HepG2 (cell line): ENCODE results near the gene ATG4B. TPM values are rescaled to one million over a fixed set of nuclear protein-coding genes. Genes with fewer than 3 reads are reported as not detected.

Experiments used
- ATAD3A ChIP-seq: sonication (generic); formaldehyde crosslinking; IDR thresholded peaks from 2 replicates; pipeline ENCODE4 v1.4.0; 2020; ENCODE audit warnings: missing genetic modification reagents
- CREB1 ChIP-seq, 2 experiments: fragments of 450-650 bp in 1 of 2; IDR thresholded peaks; 2 replicates each; pipeline ENCODE4 v1.6.1; 2016 to 2017; ENCODE audit warnings: control low read depth in 1 of 2, mild to moderate bottlenecking in 1 of 2, missing compliant biosample characterization in 1 of 2, missing genetic modification characterization in 1 of 2
- DR1 ChIP-seq: sonication (generic); formaldehyde crosslinking; IDR thresholded peaks from 2 replicates; pipeline ENCODE4 v1.8.0; 2021; ENCODE audit warnings: mild to moderate bottlenecking, missing genetic modification reagents, inconsistent platforms
- FOSL2 ChIP-seq: sonication (generic); formaldehyde crosslinking; IDR thresholded peaks from 2 replicates; pipeline ENCODE4 v1.4.0; 2020; ENCODE audit warnings: missing genetic modification reagents
- KAT7 ChIP-seq: IDR thresholded peaks from 2 replicates; pipeline ENCODE4 v1.6.1; 2018; ENCODE audit warnings: borderline replicate concordance, missing compliant biosample characterization
- MEIS1 ChIP-seq: sonication (generic); formaldehyde crosslinking; IDR thresholded peaks from 2 replicates; pipeline ENCODE4 v1.9.0; 2021; ENCODE audit warnings: mild to moderate bottlenecking, missing genetic modification reagents, moderate library complexity, borderline replicate concordance
- MNT ChIP-seq: fragments of 450-650 bp; IDR thresholded peaks from 2 replicates; pipeline ENCODE4 v1.6.1; 2016
- MTERF4 ChIP-seq: sonication (generic); formaldehyde crosslinking; IDR thresholded peaks from 2 replicates; pipeline ENCODE4 v1.8.0; 2023; ENCODE audit warnings: mild to moderate bottlenecking, missing genetic modification reagents
- PHF20 ChIP-seq: sonication (generic); formaldehyde crosslinking; IDR thresholded peaks from 2 replicates; pipeline ENCODE4 v1.5.0; 2020; ENCODE audit warnings: mild to moderate bottlenecking, missing genetic modification reagents
- TCF12 ChIP-seq, 2 experiments: fragments of 450-650 bp in 1 of 2; sonication (generic) in 1 of 2; formaldehyde crosslinking in 1 of 2; IDR thresholded peaks; 2 replicates each; pipeline versions ENCODE4 v1.6.1 to v1.8.0; 2017 to 2022; ENCODE audit warnings: antibody characterized with exemption in 1 of 2, mild to moderate bottlenecking in 1 of 2, missing genetic modification reagents in 1 of 2, moderate library complexity in 1 of 2
- ZKSCAN1 ChIP-seq: fragments of 150-350 bp; IDR thresholded peaks from 2 replicates; pipeline ENCODE4 v1.6.1; 2014; ENCODE audit warnings: low read length
- ZMYM4 ChIP-seq: sonication (generic); formaldehyde crosslinking; IDR thresholded peaks from 2 replicates; pipeline ENCODE4 v1.8.1; 2023; ENCODE audit warnings: mild to moderate bottlenecking, missing genetic modification reagents
- ZNF230 ChIP-seq: sonication (generic); formaldehyde crosslinking; IDR thresholded peaks from 2 replicates; pipeline ENCODE4 v1.4.0; 2020; ENCODE audit warnings: mild to moderate bottlenecking, missing genetic modification reagents
- ZNF24 ChIP-seq: fragments of 450-650 bp; IDR thresholded peaks from 2 replicates; pipeline ENCODE4 v1.6.1; 2017; ENCODE audit warnings: antibody characterized with exemption, mild to moderate bottlenecking
- ZNF510 ChIP-seq: sonication (generic); formaldehyde crosslinking; IDR thresholded peaks from 2 replicates; pipeline ENCODE4 v1.4.0; 2020; ENCODE audit warnings: low read depth, mild to moderate bottlenecking, missing genetic modification reagents
- ZNF563 ChIP-seq: sonication (generic); formaldehyde crosslinking; IDR thresholded peaks from 2 replicates; pipeline ENCODE4 v1.8.0; 2022; ENCODE audit warnings: mild to moderate bottlenecking, moderate library complexity, missing genetic modification reagents
- ZNF589 ChIP-seq: sonication (generic); formaldehyde crosslinking; conservative IDR thresholded peaks from 2 replicates; pipeline ENCODE4 v1.8.0; 2022; ENCODE audit warnings: mild to moderate bottlenecking, moderate library complexity, missing genetic modification reagents
- ZNF879 ChIP-seq: sonication (generic); formaldehyde crosslinking; IDR thresholded peaks from 2 replicates; pipeline ENCODE4 v1.8.1; 2023; ENCODE audit warnings: missing genetic modification reagents
- ZNF891 ChIP-seq: sonication (generic); formaldehyde crosslinking; IDR thresholded peaks from 2 replicates; pipeline ENCODE4 v1.5.0; 2020; ENCODE audit warnings: mild to moderate bottlenecking, missing genetic modification reagents
- polyA plus RNA-seq, 8 experiments: library from polyadenylated mRNA; depleted of rRNA in 3 of 8; stranded (reverse) in 7 of 8; unstranded in 1 of 8; fragments of >200 nt; fragmentation: Illumina TruSeq in 4 of 8; extraction: Trizol in 4 of 8; gene quantifications; 2 replicates each; pipeline versions ENCODE4 v1.2.1 to v1.2.3, GENCODE V29; 2011 to 2016; ENCODE audit warnings: low read depth in 4 of 8, missing spikeins in 1 of 8, mixed read lengths in 1 of 8; ENCODE audit not compliant: insufficient read depth in 1 of 8
- total RNA-seq, 5 experiments: library from RNA; depleted of rRNA; stranded (reverse); fragments of >200 nt; fragmentation: Illumina TruSeq; extraction: Trizol; gene quantifications; 2 replicates each; pipeline ENCODE4 v1.2.3, GENCODE V29; 2016; ENCODE audit warnings: low read depth in 1 of 5

ATG4B gene
- total and polyA plus RNA-seq, 2 of the 13 experiments (the other 11 are each of a cell fraction or from before 2014, with no cell fraction given), result 95.5 to 239 TPM

- TF ChIP-seq ZNF510 (CRISPR knock-in tag) (peak; percentile 81; the same call in 1 of the 2 replicates), MEIS1 (peak; percentile 73; the same call in 1 of the 2 replicates), ATAD3A (0 out of 2 replicates have a peak, but pooled peaks have one; percentile 71), ZMYM4 (CRISPR knock-in tag) (peak; percentile 63), KAT7 (CRISPR knock-in tag) (no peak; the same call in none of the 2 replicates), ZNF879 (CRISPR knock-in tag) (peak; percentile 92; the same call in 1 of the 2 replicates), MNT (no peak; the same call in none of the 2 replicates), DR1 (peak; percentile 59; the same call in 1 of the 2 replicates), ZNF24 (no peak), ZNF891 (CRISPR knock-in tag) (peak; percentile 85; the same call in 1 of the 2 replicates), ZNF589 (no peak), MTERF4 (CRISPR knock-in tag) (peak; percentile 91), FOSL2 (CRISPR knock-in tag) (no peak), TCF12 (IDR thresholded peaks at IDR 0.05) (no peak), TCF12 (CRISPR knock-in tag; IDR thresholded peaks at IDR 0.05) (no peak; the same call in 1 of the 2 replicates), ZNF230 (CRISPR knock-in tag) (no peak; the same call in none of the 2 replicates), ZKSCAN1 (no peak), PHF20 (CRISPR knock-in tag) (peak; percentile 61), ZNF563 (CRISPR knock-in tag) (peak; percentile 96), CREB1 (IDR thresholded peaks at IDR 0.05) (peak; percentile 22; the same call in 1 of the 2 replicates), CREB1 (CRISPR knock-in tag; IDR thresholded peaks at IDR 0.05) (no peak)
Measured at GRCh38 chr2:241701399-241702154, 64.1 kb downstream of the ATG4B start, which contains the start of gene ING5 (continued).
